ENCODE measurements around the gene C16orf92. TPM values are rescaled to one million over a fixed set of nuclear protein-coding genes. Genes with fewer than 3 reads are reported as not detected.

The C16orf92 gene
- total and polyA plus RNA-seq, 2 of the 8 experiments (the other 6 are each of a cell fraction or from before 2014, with no cell fraction given), result not detected

GRCh38 chr16:30027588-30028437, 4.8 kb downstream of the C16orf92 start (continued):
- TF ChIP-seq HDAC6 (IDR thresholded peaks at IDR 0.05; ENCODE audit: low read depth, low read length), result no peak
- no peak for TF ChIP-seq NRF1 (IDR thresholded peaks at IDR 0.05; ENCODE audit: low read depth, low read length)
- no peak for TF ChIP-seq TBP (IDR thresholded peaks at IDR 0.05; ENCODE audit: low read depth, low read length)
- TF ChIP-seq TAF1 (IDR thresholded peaks at IDR 0.05; ENCODE audit: low read depth, low read length), result no peak
- no peak for TF ChIP-seq RNF2 (IDR thresholded peaks at IDR 0.05; ENCODE audit: borderline replicate concordance, low read depth, low read length, missing control alignments, poor library complexity, severe bottlenecking)
- TF ChIP-seq JUN (IDR thresholded peaks at IDR 0.05; ENCODE audit: low read depth, low read length), result no peak
- no peak for TF ChIP-seq CEBPB (IDR thresholded peaks at IDR 0.05; ENCODE audit: low read depth, low read length)
- TF ChIP-seq RFX5 (IDR thresholded peaks at IDR 0.05; ENCODE audit: borderline replicate concordance, low read depth, low read length), result no peak

Measured in H1 (cell line).